Duodenal mucosa (tissue), 2 donors: ENCODE measurements around the gene LSM4.

Experiments
- H3K27ac ChIP-seq: one replicate; pipeline ENCODE4 v1.7.0; 2013; ENCODE audit warnings: low read depth, low read length
- H3K27me3 ChIP-seq, 2 donors: one replicate each; pipeline ENCODE4 v1.7.0; 2013; ENCODE audit warnings: low read length in 2 of 2, control low read depth in 1 of 2; ENCODE audit not compliant: insufficient read depth in 2 of 2, control insufficient read depth in 1 of 2
- H3K36me3 ChIP-seq, 2 donors: one replicate each; pipeline ENCODE4 v1.7.0; 2013; ENCODE audit warnings: low read length in 2 of 2, control low read depth in 1 of 2; ENCODE audit not compliant: insufficient read depth in 2 of 2, control insufficient read depth in 1 of 2
- H3K4me1 ChIP-seq, 2 donors: one replicate each; pipeline ENCODE4 v1.7.0; 2013; ENCODE audit warnings: low read length in 2 of 2, control low read depth in 1 of 2; ENCODE audit not compliant: insufficient read depth in 2 of 2, control insufficient read depth in 1 of 2
- H3K4me3 ChIP-seq, 2 donors: one replicate each; pipeline ENCODE4 v1.7.0; 2013; ENCODE audit warnings: low read length in 2 of 2, low read depth in 1 of 2
- H3K9ac ChIP-seq, 2 donors: one replicate each; pipeline ENCODE4 v1.7.0; 2013; ENCODE audit warnings: low read length in 2 of 2, low read depth in 1 of 2
- H3K9me3 ChIP-seq, 2 donors: one replicate each; pipeline ENCODE4 v1.7.0; 2013; ENCODE audit warnings: low read length in 2 of 2, control low read depth in 1 of 2; ENCODE audit not compliant: control insufficient read depth in 1 of 2

The LSM4 gene

GRCh38 chr19:18342090-18342632, 19.3 kb upstream of the LSM4 start:
- H3K4me3 ChIP-seq: no peak overlapping the region
- H3K9me3 ChIP-seq: no peaks in the 10 kb centered on the region
- peaks cover 4 to 13% of the 10 kb centered on the region in 2 donors for H3K36me3 ChIP-seq
- H3K9ac ChIP-seq: peak overlapping the region in 1 of 2 donors; percentile 33
- H3K27me3 ChIP-seq: no peaks in the 10 kb centered on the region
- no peak overlapping the region for H3K27ac ChIP-seq
- peaks cover 15 to 26% of the 10 kb centered on the region in 2 donors for H3K4me1 ChIP-seq

GRCh38 chr19:18340990-18341868, 18.4 kb upstream of the LSM4 start:
- Histone ChIP-seq H3K4me3 (peak overlapping the region; percentile 83 to 90), H3K9me3 (no peaks in the 10 kb centered on the region), H3K36me3 (peaks cover 3 to 11% of the 10 kb centered on the region in 2 donors), H3K27ac (peak overlapping the region; percentile 88), H3K27me3 (no peaks in the 10 kb centered on the region), H3K4me1 (peaks cover 15 to 26% of the 10 kb centered on the region in 2 donors), H3K9ac (peak overlapping the region; percentile 84 to 86)

GRCh38 chr19:18340190-18340989, 17.5 kb upstream of the LSM4 start, which contains the start of gene PGPEP1:
PGPEP1 (plus strand) TSS chr19:18340598; CDS start chr19:18340682, 84 bp downstream.
- H3K4me1 ChIP-seq: peaks cover 15 to 31% of the 10 kb centered on the region in 2 donors
- H3K9me3 ChIP-seq: no peaks in the 10 kb centered on the region
- peak within 1 kb of the TSS; percentile 88 for H3K27ac ChIP-seq
- peak within 1 kb of the TSS; percentile 84 to 86 for H3K9ac ChIP-seq
- no peaks in the 10 kb centered on the region for H3K27me3 ChIP-seq
- H3K4me3 ChIP-seq: peak within 1 kb of the TSS; percentile 83 to 90
- H3K36me3 ChIP-seq: peaks cover 0 to 9% of the 10 kb centered on the region in 2 donors

GRCh38 chr19:18339723-18340122, 16.8 kb upstream of the LSM4 start:
- peaks cover 0 to 9% of the 10 kb centered on the region in 2 donors for H3K36me3 ChIP-seq
- no peaks in the 10 kb centered on the region for H3K9me3 ChIP-seq
- H3K27ac ChIP-seq: no peak overlapping the region
- peaks cover 15 to 31% of the 10 kb centered on the region in 2 donors for H3K4me1 ChIP-seq
- no peaks in the 10 kb centered on the region for H3K27me3 ChIP-seq
- H3K4me3 ChIP-seq: peak overlapping the region; percentile 83 to 90
- peak overlapping the region; percentile 84 to 86 for H3K9ac ChIP-seq

- no peaks in the 10 kb centered on the region for H3K9me3 ChIP-seq
- H3K27me3 ChIP-seq: no peaks in the 10 kb centered on the region
- peak overlapping the region in 1 of 2 donors; percentile 18 for H3K9ac ChIP-seq
- peaks cover 0 to 9% of the 10 kb centered on the region in 2 donors for H3K36me3 ChIP-seq
- no peak overlapping the region for H3K27ac ChIP-seq
- H3K4me1 ChIP-seq: peaks cover 12 to 31% of the 10 kb centered on the region in 2 donors
- no peak overlapping the region for H3K4me3 ChIP-seq
Measured at GRCh38 chr19:18338541-18338940, 15.7 kb upstream of the LSM4 start.

GRCh38 chr19:18336121-18336520, 13.2 kb upstream of the LSM4 start:
- no peak overlapping the region for H3K27ac ChIP-seq
- H3K9ac ChIP-seq: no peak overlapping the region
- no peaks in the 10 kb centered on the region for H3K9me3 ChIP-seq
- no peak overlapping the region for H3K4me3 ChIP-seq
- H3K36me3 ChIP-seq: no peaks in the 10 kb centered on the region
- no peaks in the 10 kb centered on the region for H3K27me3 ChIP-seq
- peaks cover 7 to 23% of the 10 kb centered on the region in 2 donors for H3K4me1 ChIP-seq

GRCh38 chr19:18333680-18334079, 10.8 kb upstream of the LSM4 start:
- Histone ChIP-seq H3K4me3 (no peak overlapping the region), H3K27me3 (no peaks in the 10 kb centered on the region), H3K36me3 (no peaks in the 10 kb centered on the region), H3K4me1 (peaks cover 9 to 19% of the 10 kb centered on the region in 2 donors), H3K9ac (no peak overlapping the region), H3K27ac (no peak overlapping the region), H3K9me3 (no peaks in the 10 kb centered on the region)

- Histone ChIP-seq H3K9ac (no peak overlapping the region), H3K9me3 (no peaks in the 10 kb centered on the region), H3K4me1 (peaks cover 10 to 16% of the 10 kb centered on the region in 2 donors), H3K27ac (no peak overlapping the region), H3K4me3 (no peak overlapping the region), H3K36me3 (no peaks in the 10 kb centered on the region), H3K27me3 (no peaks in the 10 kb centered on the region)
Measured at GRCh38 chr19:18332917-18333530, 10.1 kb upstream of the LSM4 start.

- Histone ChIP-seq H3K4me1 (peaks cover 10 to 12% of the 10 kb centered on the region in 2 donors), H3K36me3 (no peaks in the 10 kb centered on the region), H3K9ac (no peak overlapping the region), H3K27me3 (no peaks in the 10 kb centered on the region), H3K9me3 (no peaks in the 10 kb centered on the region), H3K27ac (no peak overlapping the region), H3K4me3 (no peak overlapping the region)
Measured at GRCh38 chr19:18330868-18331267, 8.0 kb upstream of the LSM4 start.
